Heart left ventricle (tissue), 16 donors: Measurements from ENCODE around the gene SUGCT. TPM values are rescaled to one million over a fixed set of nuclear protein-coding genes. Genes with fewer than 3 reads are reported as not detected.
"Not testable (repeated sequence)": the region's sequence is repeated elsewhere in the genome, so short reads cannot be mapped to it uniquely, and the experiment has no call there.

ENCODE experiments used
- ATAC-seq, 4 donors: fragments of 200-7000 bp; cut with Tn5 transposase; one replicate each; pipeline ENCODE4 v1.9.1; 2020 to 2022; ENCODE audit warnings: moderate library complexity in 4 of 4, mild to moderate bottlenecking in 3 of 4, moderate number of reproducible peaks in 1 of 4
- DNase-seq, 5 donors: peaks; one replicate each; pipeline ENCODE4 v3.0.0-alpha.2; 2020
- H3K27ac ChIP-seq, 12 donors: fragments of 200-600 bp; sonication (generic) in 4 of 12; one replicate each; pipeline versions ENCODE4 v1.5.0 to v1.8.0; 2016 to 2022; ENCODE audit warnings: mild to moderate bottlenecking in 2 of 12
- H3K27me3 ChIP-seq, 9 donors: fragments of 200-600 bp; sonication (generic) in 2 of 9; one replicate each; pipeline versions ENCODE4 v1.5.1 to v1.8.0; 2016 to 2022; ENCODE audit warnings: mild to moderate bottlenecking in 3 of 9
- H3K36me3 ChIP-seq, 9 donors: fragments of 200-600 bp; sonication (generic) in 2 of 9; one replicate each; pipeline versions ENCODE4 v1.5.0 to v1.8.0; 2018 to 2022; ENCODE audit warnings: mild to moderate bottlenecking in 2 of 9
- H3K4me1 ChIP-seq, 12 donors: fragments of 200-600 bp; sonication (generic) in 4 of 12; one replicate each; pipeline versions ENCODE4 v1.5.0 to v1.8.0; 2016 to 2022; ENCODE audit warnings: mild to moderate bottlenecking in 3 of 12
- H3K4me3 ChIP-seq, 12 donors: fragments of 200-600 bp; sonication (generic) in 4 of 12; one replicate each; pipeline versions ENCODE4 v1.5.0 to v1.8.0; 2017 to 2022; ENCODE audit warnings: mild to moderate bottlenecking in 9 of 12, moderate library complexity in 4 of 12
- H3K9me3 ChIP-seq, 12 donors: fragments of 200-600 bp; sonication (generic) in 4 of 12; one replicate each; pipeline versions ENCODE4 v1.5.0 to v1.8.0; 2016 to 2022; ENCODE audit warnings: mild to moderate bottlenecking in 1 of 12
- POLR2A ChIP-seq, 2 donors: fragments of 450-650 bp; IDR thresholded peaks; one replicate each; pipeline ENCODE4 v1.6.1; 2017; ENCODE audit warnings: antibody characterized with exemption in 2 of 2, mild to moderate bottlenecking in 2 of 2, moderate library complexity in 2 of 2
- WGBS, 4 donors: extraction: QIAGEN DNeasy Blood & Tissue Kit in 2 of 4; methylation state at CpG; one replicate each; pipeline versions ENCODE4 v1.1.5 to v1.1.7; 2013 to 2018; 5-methylcytosine and 5-hydroxymethylcytosine counted together
- intact Hi-C, 10 donors: fragments of 100-400 bp; cut with DNase I; formaldehyde crosslinking; loops; one replicate each; pipeline versions ENCODE4 v1.11.1 to v1.14.2; 2022
- polyA plus RNA-seq, 2 donors: library from polyadenylated mRNA; stranded (reverse); fragments of 200-250 nt; gene quantifications; one replicate each; pipeline ENCODE4 v1.2.3, GENCODE V29; 2013
- total RNA-seq, 9 donors: library from RNA; depleted of rRNA in 2 of 9; stranded (reverse); fragments of >200 nt in 2 of 9; fragmentation: NEBNext Ultra II Directional in 3 of 9; extraction: Animal tissue kit (Norgen Biotek cat#: 25700) in 3 of 9; gene quantifications; one replicate each; pipeline versions ENCODE4 v1.1.0 to v1.2.4, GENCODE V29; 2016 to 2023
- TF ChIP-seq, protein P1 (sequence below), 12 donors: fragments of 200-600 bp; sonication (generic) in 4 of 12; IDR thresholded peaks; one replicate each; pipeline versions ENCODE4 v1.5.0 to v1.8.0; 2018 to 2022; ENCODE audit warnings: antibody characterized with exemption in 12 of 12, mild to moderate bottlenecking in 5 of 12
- donor health status: ischemic (EF 13 %, LVEDD 7.1; RV severe dilation, severe dysfunction).
- donor health status: healthy with polysubstance abuse.
- donor health status: DM: no; HTN: yes; CAD: no.
- donor health status: DM: no; HTN: no; CAD: no.
- donor health status: ischemic (EF 25% LVEDD 6.9; RV normal size, moderate dysfunction).
- donor health status: ischemic (EF 25% LVEDD 5.7; RV mildly dilated, moderate dysfunction).
- donor health status: healthy.
- donor health status: DM: yes; HTN: yes; CAD: no.
- donor health status: ischemic (EF 35%, LVEDD 5.7; RV mildly dilated, moderate dysfunction).
- donor health status: nonischemic (EF 11% LVEDD 7.7; RV severe dilation, severe dysfunction).
- donor health status: DM: yes; HTN: yes; CAD: no.
- donor health status: PGD.
- donor health status: ischemic (EF 29% LVEDD 5.4; RV normal size, mild dysfunction).
- donor health status: nonischemic (EF 23%, LVEDD 6.1; RV moderate dilation, normal function).

The SUGCT gene
- total and polyA plus RNA-seq, 11 donors: 1.4 to 7.6 (median 4.4) TPM

DNA sequence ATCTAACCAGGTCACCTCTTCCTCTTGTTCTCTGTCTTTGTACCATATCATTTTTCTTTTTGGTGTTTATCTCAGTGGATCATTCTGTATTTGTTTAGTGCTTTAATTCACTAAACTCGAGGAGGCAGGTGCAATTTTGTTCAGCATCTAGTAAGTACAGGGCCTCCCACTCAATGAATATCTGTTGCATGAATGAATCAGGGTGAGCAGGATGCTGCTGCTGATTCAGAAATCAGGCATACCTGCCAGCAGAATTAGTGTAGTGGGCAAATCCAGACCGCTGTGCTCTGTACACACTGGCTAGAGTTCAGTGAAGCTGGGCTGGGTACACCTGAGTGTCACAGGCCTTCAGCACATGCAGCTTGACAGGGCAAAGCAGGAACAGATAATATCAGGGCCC, 511.9 kb downstream of the SUGCT start:
- 88 to 97% (median 89%) methylated on average over 2 of the region's 2 CpGs for WGBS, 4 donors
- Histone ChIP-seq H3K9me3 (peaks cover 0 to 8% (median 0%) of the 10 kb centered on the region in 12 donors), H3K36me3 (no peaks in the 10 kb centered on the region), H3K4me1 (no peaks in the 10 kb centered on the region), H3K27ac (no peak overlapping the region), H3K4me3 (no peak overlapping the region), H3K27me3 (no peaks in the 10 kb centered on the region)
- intact Hi-C loops: no loop called here
- ATAC-seq (no peak), DNase-seq (no peak)
- TF ChIP-seq POLR2A (IDR thresholded peaks at IDR 0.05): no peak
- TF ChIP-seq, protein P1, sequence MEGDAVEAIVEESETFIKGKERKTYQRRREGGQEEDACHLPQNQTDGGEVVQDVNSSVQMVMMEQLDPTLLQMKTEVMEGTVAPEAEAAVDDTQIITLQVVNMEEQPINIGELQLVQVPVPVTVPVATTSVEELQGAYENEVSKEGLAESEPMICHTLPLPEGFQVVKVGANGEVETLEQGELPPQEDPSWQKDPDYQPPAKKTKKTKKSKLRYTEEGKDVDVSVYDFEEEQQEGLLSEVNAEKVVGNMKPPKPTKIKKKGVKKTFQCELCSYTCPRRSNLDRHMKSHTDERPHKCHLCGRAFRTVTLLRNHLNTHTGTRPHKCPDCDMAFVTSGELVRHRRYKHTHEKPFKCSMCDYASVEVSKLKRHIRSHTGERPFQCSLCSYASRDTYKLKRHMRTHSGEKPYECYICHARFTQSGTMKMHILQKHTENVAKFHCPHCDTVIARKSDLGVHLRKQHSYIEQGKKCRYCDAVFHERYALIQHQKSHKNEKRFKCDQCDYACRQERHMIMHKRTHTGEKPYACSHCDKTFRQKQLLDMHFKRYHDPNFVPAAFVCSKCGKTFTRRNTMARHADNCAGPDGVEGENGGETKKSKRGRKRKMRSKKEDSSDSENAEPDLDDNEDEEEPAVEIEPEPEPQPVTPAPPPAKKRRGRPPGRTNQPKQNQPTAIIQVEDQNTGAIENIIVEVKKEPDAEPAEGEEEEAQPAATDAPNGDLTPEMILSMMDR (IDR thresholded peaks at IDR 0.05): no peak

DNA sequence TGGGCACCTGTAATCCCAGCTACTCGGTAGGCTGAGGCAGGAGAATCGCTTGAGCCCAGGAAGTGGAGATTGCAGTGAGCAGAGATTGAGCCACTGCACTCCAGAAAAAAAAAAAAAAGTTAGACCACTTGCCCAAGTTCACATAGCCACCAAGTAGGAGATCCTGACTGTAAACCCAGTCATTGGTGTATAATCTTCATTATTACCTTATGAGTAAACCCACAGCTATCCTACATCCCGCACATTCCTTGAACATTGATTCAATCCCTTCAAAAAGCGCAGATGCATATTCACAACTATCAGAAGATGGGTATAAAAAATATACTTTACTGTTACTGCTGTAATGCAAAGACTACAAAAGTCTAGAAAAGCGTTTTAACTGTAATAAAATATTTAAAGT, 512.9 kb downstream of the SUGCT start:
- Histone ChIP-seq H3K4me3 (no peak overlapping the region), H3K27me3 (no peaks in the 10 kb centered on the region), H3K36me3 (no peaks in the 10 kb centered on the region), H3K9me3 (peaks cover 0 to 8% (median 0%) of the 10 kb centered on the region in 12 donors), H3K27ac (no peak overlapping the region), H3K4me1 (no peaks in the 10 kb centered on the region)
- intact Hi-C loops: no loop called here
- WGBS, 4 donors: 95 to 97% (median 97%) methylated on average over 5 of the region's 5 CpGs
- ATAC-seq (no peak), DNase-seq (no peak)
- TF ChIP-seq, protein P1 (IDR thresholded peaks at IDR 0.05): no peak
- no peak for TF ChIP-seq POLR2A (IDR thresholded peaks at IDR 0.05)

DNA sequence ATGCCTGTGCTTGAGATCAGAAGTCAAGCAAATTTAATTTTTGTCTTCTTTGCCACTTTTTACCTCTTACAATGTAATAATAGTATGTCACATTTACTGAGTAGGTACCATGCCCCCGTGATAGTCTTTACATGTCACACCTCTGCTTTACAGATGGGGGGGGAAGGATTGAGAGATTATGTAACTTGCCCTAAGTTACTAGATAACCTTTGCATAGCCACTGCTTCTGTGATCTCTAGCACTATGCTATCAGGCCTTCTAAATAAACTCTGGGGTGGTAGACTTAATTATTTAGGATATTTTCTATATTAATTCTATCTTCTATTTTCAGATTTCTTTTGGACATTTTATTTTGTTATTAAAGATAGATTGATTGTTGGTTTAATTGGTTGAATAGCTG, 514.4 kb downstream of the SUGCT start:
- TF ChIP-seq, protein P1 (IDR thresholded peaks at IDR 0.05): no peak
- TF ChIP-seq POLR2A (IDR thresholded peaks at IDR 0.05): no peak
- H3K4me3 ChIP-seq: no peak overlapping the region
- peaks cover 0 to 8% (median 0%) of the 10 kb centered on the region in 12 donors for H3K9me3 ChIP-seq
- no peak overlapping the region for H3K27ac ChIP-seq
- 72 to 83% (median 81%) methylated on average over 1 of the region's 1 CpG for WGBS, 4 donors
- DNase-seq (no peak), ATAC-seq (no peak)
- intact Hi-C loops: no loop called here
- no peaks in the 10 kb centered on the region for H3K4me1 ChIP-seq
- H3K36me3 ChIP-seq: no peaks in the 10 kb centered on the region
- no peaks in the 10 kb centered on the region for H3K27me3 ChIP-seq

DNA sequence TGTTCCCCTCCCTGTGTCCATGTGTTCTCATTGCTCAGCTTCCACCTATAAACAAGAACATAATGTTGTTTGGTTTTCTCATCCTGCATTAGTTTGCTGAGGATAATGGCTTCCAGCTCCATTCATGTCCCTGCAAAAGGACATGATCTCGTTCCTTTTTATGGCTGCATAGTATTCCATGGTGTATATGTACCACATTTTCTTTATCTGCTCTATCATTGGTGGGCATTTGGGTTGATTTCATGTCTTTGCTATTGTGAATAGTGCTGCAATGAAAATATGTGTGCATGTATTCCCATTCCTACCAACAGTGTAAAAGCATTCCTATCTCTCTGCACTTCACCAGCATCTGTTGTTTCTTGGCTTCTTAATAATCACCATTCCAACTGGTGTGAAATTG, 516.1 kb downstream of the SUGCT start:
- DNase-seq, H3K9me3 ChIP-seq, H3K4me1 ChIP-seq, ATAC-seq, H3K27me3 ChIP-seq, H3K4me3 ChIP-seq, intact Hi-C loops, H3K27ac ChIP-seq, H3K36me3 ChIP-seq: not testable (repeated sequence)
- WGBS, 4 donors: 89 to 99% (median 93%) methylated on average over 1 of the region's 1 CpG

DNA sequence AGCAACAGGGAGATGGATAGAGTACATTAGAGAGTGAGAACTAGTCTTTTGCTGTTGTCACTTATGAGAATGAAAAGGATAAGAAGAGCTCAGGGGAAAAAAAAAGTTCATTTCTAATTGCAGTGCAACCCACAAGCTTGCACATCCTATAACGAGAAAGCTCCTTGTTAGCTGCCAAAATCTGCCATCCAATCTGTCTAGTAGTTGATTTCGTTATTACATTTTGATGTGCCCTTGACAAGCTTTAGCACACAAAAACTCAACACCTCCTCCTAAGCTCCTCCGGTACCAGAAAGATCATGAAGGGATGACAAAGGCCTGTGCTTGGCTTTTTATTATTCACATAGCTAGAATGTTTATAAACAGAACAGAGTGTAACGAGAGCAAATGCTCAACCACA, 519.4 kb downstream of the SUGCT start:
- TF ChIP-seq, protein P1 (IDR thresholded peaks at IDR 0.05): no peak
- no peak for TF ChIP-seq POLR2A (IDR thresholded peaks at IDR 0.05)
- 81 to 92% (median 87%) methylated on average over 4 of the region's 4 CpGs for WGBS, 4 donors
- DNase-seq: no peak
- Histone ChIP-seq H3K9me3 (peaks cover 0 to 8% (median 0%) of the 10 kb centered on the region in 12 donors), H3K36me3 (no peaks in the 10 kb centered on the region), H3K4me1 (peaks cover 0 to 6% (median 0%) of the 10 kb centered on the region in 12 donors), H3K27ac (no peak overlapping the region), H3K27me3 (no peaks in the 10 kb centered on the region), H3K4me3 (no peak overlapping the region)
- no peak for ATAC-seq
- intact Hi-C loops: no loop called here
